Measurements from ENCODE around the gene PPFIA3.

The PPFIA3 gene

GRCh38 chr19:49085868-49086232 is 33.5 kb upstream of the PPFIA3 start:
- Histone ChIP-seq H2AFZ (ENCODE audit: low read length) (peak overlapping the region; percentile 99), H3K9me2 (replicated peaks; ENCODE audit: insufficient read depth, low read length) (no peaks in the 10 kb centered on the region), H3K4me1 (ENCODE audit: low read length) (peaks cover 12% of the 10 kb centered on the region), H3K9ac (ENCODE audit: low read length) (peak overlapping the region; percentile 91), H3K36me3 (replicated peaks; ENCODE audit: insufficient read depth, low read length) (peaks cover 6% of the 10 kb centered on the region), H3K4me3 (ENCODE audit: low read length) (peak overlapping the region; percentile 96), H3K27me3 (replicated peaks; ENCODE audit: insufficient read depth, low read length) (no peaks in the 10 kb centered on the region), H3K4me2 (ENCODE audit: low read depth, low read length) (peak overlapping the region; percentile 99), H3K27ac (ENCODE audit: low read length) (peak overlapping the region; percentile 61; the same call in 1 of the 2 replicates), H4K20me1 (ENCODE audit: insufficient read depth, low read length) (peaks cover 35% of the 10 kb centered on the region), H3K79me2 (ENCODE audit: low read length) (peaks cover 54% of the 10 kb centered on the region), H3K9me3 (replicated peaks; ENCODE audit: insufficient read depth, low read length) (no peaks in the 10 kb centered on the region), H3F3A (ENCODE audit: insufficient read depth, low read length) (no peaks in the 10 kb centered on the region; the same call in 1 of the 2 replicates)
- no peak for DNase-seq
- TF ChIP-seq CTCF (IDR thresholded peaks at IDR 0.05; ENCODE audit: low read length), result no peak
- TF ChIP-seq EZH2 (optimal IDR thresholded peaks at IDR 0.05; ENCODE audit: low read depth, low read length), result no peak
- TF ChIP-seq EZH2phosphoT487 (IDR thresholded peaks at IDR 0.05; ENCODE audit: low read length), result no peak

- no peaks in the 10 kb centered on the region for H3K9me2 ChIP-seq (replicated peaks; ENCODE audit: insufficient read depth, low read length)
- TF ChIP-seq EZH2phosphoT487 (IDR thresholded peaks at IDR 0.05; ENCODE audit: low read length), result no peak
- H3K4me2 ChIP-seq (ENCODE audit: low read depth, low read length), result peak overlapping the region; percentile 99
- H3K4me3 ChIP-seq (ENCODE audit: low read length), result peak overlapping the region; percentile 96
- peaks cover 9% of the 10 kb centered on the region for H3K36me3 ChIP-seq (replicated peaks; ENCODE audit: insufficient read depth, low read length)
- H3K27me3 ChIP-seq (replicated peaks; ENCODE audit: insufficient read depth, low read length), result no peaks in the 10 kb centered on the region
- H4K20me1 ChIP-seq (ENCODE audit: insufficient read depth, low read length), result peaks cover 35% of the 10 kb centered on the region
- H3K4me1 ChIP-seq (ENCODE audit: low read length), result peaks cover 12% of the 10 kb centered on the region
- H3K79me2 ChIP-seq (ENCODE audit: low read length), result peaks cover 58% of the 10 kb centered on the region
- H3K27ac ChIP-seq (ENCODE audit: low read length), result no peak overlapping the region
- H3K9me3 ChIP-seq (replicated peaks; ENCODE audit: insufficient read depth, low read length), result no peaks in the 10 kb centered on the region
- no peaks in the 10 kb centered on the region; the same call in 1 of the 2 replicates for H3F3A ChIP-seq (ENCODE audit: insufficient read depth, low read length)
- H2AFZ ChIP-seq (ENCODE audit: low read length), result no peak overlapping the region
- peak overlapping the region; percentile 91 for H3K9ac ChIP-seq (ENCODE audit: low read length)
- no peak for DNase-seq
Observed at GRCh38 chr19:49086296-49086695, 33.0 kb upstream of the PPFIA3 start.

GRCh38 chr19:49091391-49092038 is 27.8 kb upstream of the PPFIA3 start:
- H3F3A ChIP-seq (ENCODE audit: insufficient read depth, low read length), result peaks cover 4% of the 10 kb centered on the region; the same call in 1 of the 2 replicates
- peaks cover 90% of the 10 kb centered on the region for H3K79me2 ChIP-seq (ENCODE audit: low read length)
- H4K20me1 ChIP-seq (ENCODE audit: insufficient read depth, low read length), result peaks cover 39% of the 10 kb centered on the region
- no peak overlapping the region for H3K9ac ChIP-seq (ENCODE audit: low read length)
- H3K27me3 ChIP-seq (replicated peaks; ENCODE audit: insufficient read depth, low read length), result no peaks in the 10 kb centered on the region
- DNase-seq, result no peak
- no peak overlapping the region for H3K27ac ChIP-seq (ENCODE audit: low read length)
- H3K9me3 ChIP-seq (replicated peaks; ENCODE audit: insufficient read depth, low read length), result no peaks in the 10 kb centered on the region
- H2AFZ ChIP-seq (ENCODE audit: low read length), result no peak overlapping the region
- TF ChIP-seq EZH2phosphoT487 (IDR thresholded peaks at IDR 0.05; ENCODE audit: low read length), result no peak
- TF ChIP-seq CTCF (IDR thresholded peaks at IDR 0.05; ENCODE audit: low read length), result no peak
- no peak for TF ChIP-seq EZH2 (optimal IDR thresholded peaks at IDR 0.05; ENCODE audit: low read depth, low read length)
- H3K36me3 ChIP-seq (replicated peaks; ENCODE audit: insufficient read depth, low read length), result peaks cover 16% of the 10 kb centered on the region
- H3K4me2 ChIP-seq (ENCODE audit: low read depth, low read length), result no peak overlapping the region
- H3K9me2 ChIP-seq (replicated peaks; ENCODE audit: insufficient read depth, low read length), result no peaks in the 10 kb centered on the region
- H3K4me1 ChIP-seq (ENCODE audit: low read length), result peaks cover 10% of the 10 kb centered on the region
- no peak overlapping the region for H3K4me3 ChIP-seq (ENCODE audit: low read length)

- no peak overlapping the region for H3K9ac ChIP-seq (ENCODE audit: low read length)
- H3K9me2 ChIP-seq (replicated peaks; ENCODE audit: insufficient read depth, low read length), result no peaks in the 10 kb centered on the region
- H3F3A ChIP-seq (ENCODE audit: insufficient read depth, low read length), result peaks cover 12% of the 10 kb centered on the region
- TF ChIP-seq CTCF (IDR thresholded peaks at IDR 0.05; ENCODE audit: low read length) (no peak), EZH2 (optimal IDR thresholded peaks at IDR 0.05; ENCODE audit: low read depth, low read length) (no peak), EZH2phosphoT487 (IDR thresholded peaks at IDR 0.05; ENCODE audit: low read length) (no peak)
- no peaks in the 10 kb centered on the region for H3K27me3 ChIP-seq (replicated peaks; ENCODE audit: insufficient read depth, low read length)
- H3K36me3 ChIP-seq (replicated peaks; ENCODE audit: insufficient read depth, low read length), result peaks cover 16% of the 10 kb centered on the region
- H3K4me1 ChIP-seq (ENCODE audit: low read length), result peaks cover under 1% of the 10 kb centered on the region; the same call in 1 of the 2 replicates
- no peak overlapping the region for H3K4me2 ChIP-seq (ENCODE audit: low read depth, low read length)
- H3K27ac ChIP-seq (ENCODE audit: low read length), result no peak overlapping the region
- peaks cover 87% of the 10 kb centered on the region for H3K79me2 ChIP-seq (ENCODE audit: low read length)
- no peak overlapping the region for H3K4me3 ChIP-seq (ENCODE audit: low read length)
- peaks cover 31% of the 10 kb centered on the region for H4K20me1 ChIP-seq (ENCODE audit: insufficient read depth, low read length)
- no peaks in the 10 kb centered on the region for H3K9me3 ChIP-seq (replicated peaks; ENCODE audit: insufficient read depth, low read length)
- DNase-seq, result no peak
- H2AFZ ChIP-seq (ENCODE audit: low read length), result no peak overlapping the region
Observed at GRCh38 chr19:49092686-49093085, 26.7 kb upstream of the PPFIA3 start.
